Vagina (tissue), 2 donors: ENCODE data around the gene KRTAP10-5. TPM values are rescaled to one million over a fixed set of nuclear protein-coding genes. Genes with fewer than 3 reads are reported as not detected.

Source experiments
- DNase-seq, 2 donors: peaks; one replicate each; pipeline ENCODE4 v3.0.0-alpha.2; 2017; ENCODE audit errors: extremely low spot score in 2 of 2
- H3K27ac ChIP-seq: fragments of 200-600 bp; sonication (generic); one replicate; pipeline ENCODE4 v1.5.1; 2019
- H3K27me3 ChIP-seq: fragments of 200-600 bp; sonication (generic); one replicate; pipeline ENCODE4 v1.5.1; 2019
- H3K36me3 ChIP-seq, 2 donors: fragments of 200-600 bp; sonication (generic); one replicate each; pipeline ENCODE4 v1.5.1; 2017 to 2019
- H3K4me1 ChIP-seq: fragments of 200-600 bp; sonication (generic); one replicate; pipeline ENCODE4 v1.5.1; 2019
- H3K4me3 ChIP-seq, 2 donors: fragments of 200-600 bp; sonication (generic); 1 replicate in 1 of 2; 2 replicates in 1 of 2; pipeline ENCODE4 v1.5.1; 2016 to 2019
- H3K9me3 ChIP-seq: fragments of 200-600 bp; sonication (generic); one replicate; pipeline ENCODE4 v1.5.1; 2019
- CTCF ChIP-seq, 3 experiments: fragments of 450-650 bp in 2 of 3; fragments of 200-600 bp in 1 of 3; sonication (generic) in 1 of 3; IDR thresholded peaks; one replicate each; pipeline ENCODE4 v1.5.1; 2017 to 2019; ENCODE audit warnings: antibody characterized with exemption in 3 of 3, mild to moderate bottlenecking in 2 of 3, moderate library complexity in 2 of 3
- POLR2A ChIP-seq, 2 donors: fragments of 450-650 bp; IDR thresholded peaks; one replicate each; pipeline ENCODE4 v1.6.1; 2017; ENCODE audit warnings: antibody characterized with exemption in 2 of 2, mild to moderate bottlenecking in 2 of 2, moderate library complexity in 2 of 2
- POLR2AphosphoS5 ChIP-seq, 2 donors: sonication (generic); formaldehyde crosslinking; IDR thresholded peaks; one replicate each; pipeline ENCODE4 v1.9.0; 2017; ENCODE audit warnings: antibody characterized with exemption in 2 of 2, mild to moderate bottlenecking in 2 of 2, low read depth in 1 of 2; ENCODE audit not compliant: insufficient read depth in 1 of 2
- intact Hi-C: fragments of 100-400 bp; cut with DNase I; formaldehyde crosslinking; loops from one replicate; pipeline ENCODE4 v1.15.1; 2023
- total RNA-seq: library from RNA; depleted of rRNA; stranded (reverse); fragments of >200 nt; gene quantifications from one replicate; pipeline ENCODE4 v1.2.3, GENCODE V29; 2016

Gene KRTAP10-5
- total RNA-seq, 1 donor from 2014 or later: not detected

- Histone ChIP-seq H3K4me3 (no peak overlapping the region), H3K9me3 (no peaks in the 10 kb centered on the region), H3K4me1 (no peaks in the 10 kb centered on the region), H3K36me3 (no peaks in the 10 kb centered on the region), H3K27me3 (no peaks in the 10 kb centered on the region), H3K27ac (no peak overlapping the region)
- intact Hi-C loops: no loop called here
- peak; percentile 34 to 77 for DNase-seq
- TF ChIP-seq CTCF (IDR thresholded peaks at IDR 0.05): no peak
- TF ChIP-seq POLR2A (IDR thresholded peaks at IDR 0.05): no peak
- TF ChIP-seq POLR2AphosphoS5 (IDR thresholded peaks at IDR 0.05; ENCODE audit: insufficient read depth in 1 of 2, low read depth in 1 of 2): no peak
Measured at GRCh38 chr21:44549525-44550211, 30.7 kb downstream of the KRTAP10-5 start.

GRCh38 chr21:44548922-44549321 is 31.5 kb downstream of the KRTAP10-5 start:
- Histone ChIP-seq H3K4me3 (no peak overlapping the region), H3K36me3 (no peaks in the 10 kb centered on the region), H3K27me3 (no peaks in the 10 kb centered on the region), H3K4me1 (no peaks in the 10 kb centered on the region), H3K9me3 (no peaks in the 10 kb centered on the region), H3K27ac (no peak overlapping the region)
- peak in 1 of 2 donors; percentile 20 for DNase-seq
- TF ChIP-seq POLR2AphosphoS5 (IDR thresholded peaks at IDR 0.05; ENCODE audit: insufficient read depth in 1 of 2, low read depth in 1 of 2) (no peak), POLR2A (IDR thresholded peaks at IDR 0.05) (no peak), CTCF (IDR thresholded peaks at IDR 0.05) (no peak)
- intact Hi-C loops: no loop called here

DNA sequence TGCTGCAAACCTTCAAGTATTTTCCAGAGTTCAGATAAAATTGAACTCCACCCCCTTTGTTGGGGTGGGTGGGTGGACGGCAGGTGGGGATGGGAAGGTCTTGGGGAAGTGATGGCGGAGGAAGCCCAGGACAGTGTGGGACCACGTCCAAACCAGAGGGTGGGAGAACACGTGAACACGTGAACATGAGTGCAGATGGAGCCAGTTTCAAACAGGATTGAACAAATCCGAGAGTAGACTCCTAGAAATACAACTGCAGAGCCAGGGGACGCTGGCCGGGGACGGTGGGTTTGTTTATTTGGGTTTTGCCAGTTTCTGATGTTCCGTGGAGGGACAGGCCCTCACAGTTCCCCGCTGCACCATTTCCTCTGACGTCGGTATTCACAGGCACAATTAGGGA is 32.0 kb downstream of the KRTAP10-5 start:
- intact Hi-C loops: no loop called here
- H3K4me1 ChIP-seq: no peaks in the 10 kb centered on the region
- TF ChIP-seq POLR2AphosphoS5 (IDR thresholded peaks at IDR 0.05; ENCODE audit: insufficient read depth in 1 of 2, low read depth in 1 of 2) (no peak), CTCF (IDR thresholded peaks at IDR 0.05) (no peak), POLR2A (IDR thresholded peaks at IDR 0.05) (no peak)
- H3K27me3 ChIP-seq: no peaks in the 10 kb centered on the region
- no peaks in the 10 kb centered on the region for H3K36me3 ChIP-seq
- peak in 1 of 2 donors; percentile 13 for DNase-seq
- no peaks in the 10 kb centered on the region for H3K9me3 ChIP-seq
- no peak overlapping the region for H3K27ac ChIP-seq
- no peak overlapping the region for H3K4me3 ChIP-seq

DNA sequence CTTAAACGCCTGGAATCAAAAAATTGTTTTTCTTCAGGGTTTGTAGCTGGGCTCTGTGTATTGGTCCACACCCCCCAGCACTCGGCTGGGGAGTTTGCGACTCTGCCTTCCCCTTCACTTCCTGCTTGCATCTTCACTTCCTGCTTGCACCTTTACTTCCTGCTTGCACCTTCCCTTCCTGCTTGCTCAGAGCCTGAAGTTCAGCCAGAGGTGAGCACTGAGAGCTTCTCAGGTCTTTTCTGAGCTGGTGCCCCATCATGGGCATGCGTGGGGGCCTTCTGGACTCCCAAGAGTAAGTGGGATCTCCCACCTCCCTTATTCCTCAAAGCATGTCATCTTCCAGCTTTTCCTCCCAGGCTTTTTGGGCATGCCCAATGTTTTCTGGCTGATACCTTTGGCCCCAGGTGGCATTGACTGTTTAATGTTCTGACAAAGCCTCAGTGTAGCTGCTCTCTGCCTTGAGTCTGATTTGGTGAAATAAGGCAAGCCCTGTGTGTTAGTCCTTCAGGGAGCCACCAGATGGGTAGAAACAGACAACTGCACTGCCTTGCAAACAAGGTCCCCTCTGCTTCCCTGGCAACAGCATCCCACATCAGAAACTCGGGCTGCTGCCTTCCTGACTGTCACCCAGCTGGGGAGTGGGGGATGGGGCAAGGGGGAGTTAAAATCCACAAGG is 32.6 kb downstream of the KRTAP10-5 start:
- no peak overlapping the region for H3K27ac ChIP-seq
- DNase-seq: peak; percentile 65 to 82

More for the DNA sequence above, 32.6 kb downstream of the KRTAP10-5 start:
- intact Hi-C loops: no loop called here
- Histone ChIP-seq H3K4me3 (no peak overlapping the region), H3K4me1 (no peaks in the 10 kb centered on the region), H3K9me3 (no peaks in the 10 kb centered on the region), H3K27me3 (no peaks in the 10 kb centered on the region), H3K36me3 (no peaks in the 10 kb centered on the region)
- TF ChIP-seq POLR2A (IDR thresholded peaks at IDR 0.05) (no peak), POLR2AphosphoS5 (IDR thresholded peaks at IDR 0.05; ENCODE audit: insufficient read depth in 1 of 2, low read depth in 1 of 2) (no peak), CTCF (IDR thresholded peaks at IDR 0.05) (no peak)
